HG02571 (cell line): ENCODE measurements around the gene NDST4.

Experiments
- ATAC-seq: cut with Tn5 transposase; IDR thresholded peaks from one replicate; pipeline ENCODE4 v1.9.1; 2021; ENCODE audit warnings: mild to moderate bottlenecking, moderate library complexity; ENCODE audit not compliant: unreplicated experiment

Gene NDST4

GRCh38 chr4:114921191-114921590 is 192.2 kb downstream of the NDST4 start:
- ATAC-seq, result no peak

GRCh38 chr4:114911111-114911510 is 202.3 kb downstream of the NDST4 start:
- no peak for ATAC-seq

- ATAC-seq, result no peak
Measured at GRCh38 chr4:114907568-114907967, 205.9 kb downstream of the NDST4 start.

GRCh38 chr4:114905017-114905416 is 208.4 kb downstream of the NDST4 start:
- no peak for ATAC-seq

- no peak for ATAC-seq
Measured at GRCh38 chr4:114900934-114901333, 212.5 kb downstream of the NDST4 start.

GRCh38 chr4:114890773-114891172 is 222.6 kb downstream of the NDST4 start:
- ATAC-seq, result no peak

GRCh38 chr4:114886761-114887160 is 226.7 kb downstream of the NDST4 start:
- ATAC-seq, result no peak

GRCh38 chr4:114883641-114884040 is 229.8 kb downstream of the NDST4 start:
- ATAC-seq, result no peak

GRCh38 chr4:114879916-114880669 is 233.3 kb downstream of the NDST4 start:
- no peak for ATAC-seq

GRCh38 chr4:114875630-114876029 is 237.8 kb downstream of the NDST4 start:
- ATAC-seq, result no peak

GRCh38 chr4:114874321-114874720 is 239.1 kb downstream of the NDST4 start:
- ATAC-seq, result no peak

- no peak for ATAC-seq
Measured at GRCh38 chr4:114870987-114871386, 242.4 kb downstream of the NDST4 start.

GRCh38 chr4:114866901-114867670 is 246.3 kb downstream of the NDST4 start:
- no peak for ATAC-seq

- ATAC-seq, result no peak
Measured at GRCh38 chr4:114864060-114864459, 249.4 kb downstream of the NDST4 start.

GRCh38 chr4:114860786-114861185 is 252.6 kb downstream of the NDST4 start:
- no peak for ATAC-seq

- no peak for ATAC-seq
Measured at GRCh38 chr4:114857831-114858230, 255.6 kb downstream of the NDST4 start.

- no peak for ATAC-seq
Measured at GRCh38 chr4:114839986-114840385, 273.4 kb downstream of the NDST4 start.

GRCh38 chr4:114830628-114831027 is 282.8 kb downstream of the NDST4 start:
- ATAC-seq, result no peak

GRCh38 chr4:114827651-114828050 is 285.8 kb downstream of the NDST4 start:
- ATAC-seq, result no peak

GRCh38 chr4:114815760-114816159 is 297.7 kb downstream of the NDST4 start:
- no peak for ATAC-seq

- ATAC-seq, result no peak
Measured at GRCh38 chr4:114813961-114814360, 299.5 kb downstream of the NDST4 start.

- no peak for ATAC-seq
Measured at GRCh38 chr4:114811564-114812301, 301.7 kb downstream of the NDST4 start.
